CD4-positive, CD25-positive, alpha-beta regulatory T cell (primary cell): ENCODE data around the gene SLC25A39. TPM values are rescaled to one million over a fixed set of nuclear protein-coding genes. Genes with fewer than 3 reads are reported as not detected.

Experiments
- ATAC-seq, 2 donors: fragments of 150-1000 bp; cut with Tn5 transposase; one replicate each; pipeline ENCODE4 v1.10.0; 2021; ENCODE audit warnings: low read depth in 2 of 2, moderate number of reproducible peaks in 2 of 2, moderate library complexity in 1 of 2
- DNase-seq, 3 donors: peaks; one replicate each; pipeline versions ENCODE4 v3.0.0 to v3.0.0-alpha.2; 2012 to 2022; ENCODE audit warnings: mixed read lengths in 1 of 3
- H3K27ac ChIP-seq: one replicate; pipeline ENCODE4 v1.7.0; 2013; ENCODE audit warnings: mild to moderate bottlenecking, low read length; ENCODE audit not compliant: insufficient read depth, poor library complexity, severe bottlenecking
- H3K27me3 ChIP-seq: one replicate; pipeline ENCODE4 v1.7.0; 2013; ENCODE audit warnings: low read length; ENCODE audit not compliant: control insufficient read depth, insufficient read depth
- H3K36me3 ChIP-seq: one replicate; pipeline ENCODE4 v1.7.0; 2013; ENCODE audit warnings: mild to moderate bottlenecking, low read length, moderate library complexity; ENCODE audit not compliant: control insufficient read depth, insufficient read depth
- H3K4me1 ChIP-seq: 2 replicates; pipeline ENCODE4 v1.7.0; 2013; ENCODE audit warnings: mild to moderate bottlenecking, low read length; ENCODE audit not compliant: insufficient read depth, control insufficient read depth, poor library complexity, severe bottlenecking
- H3K4me3 ChIP-seq: one replicate; pipeline ENCODE4 v1.7.0; 2013; ENCODE audit warnings: low read depth, mild to moderate bottlenecking, low read length, moderate library complexity
- H3K9me3 ChIP-seq, 2 experiments: 1 replicate in 1 of 2; 2 replicates in 1 of 2; pipeline ENCODE4 v1.7.0; 2013; ENCODE audit warnings: low read length in 2 of 2, mild to moderate bottlenecking in 1 of 2, moderate library complexity in 1 of 2; ENCODE audit not compliant: control insufficient read depth in 2 of 2
- H3K27ac Mint-ChIP-seq, 3 donors: one replicate each; pipeline ENCODE4 v1.8.0; 2020 to 2022; ENCODE audit warnings: mild to moderate bottlenecking in 3 of 3, mixed read lengths in 3 of 3, moderate library complexity in 2 of 3
- H3K27me3 Mint-ChIP-seq: one replicate; pipeline ENCODE4 v1.8.0; 2022; ENCODE audit warnings: mild to moderate bottlenecking, mixed read lengths
- H3K36me3 Mint-ChIP-seq: one replicate; pipeline ENCODE4 v1.8.0; 2020; ENCODE audit warnings: mixed read lengths
- H3K4me1 Mint-ChIP-seq, 4 donors: one replicate each; pipeline ENCODE4 v1.8.0; 2020 to 2022; ENCODE audit warnings: mixed read lengths in 4 of 4, mild to moderate bottlenecking in 1 of 4
- H3K4me3 Mint-ChIP-seq, 4 donors: one replicate each; pipeline ENCODE4 v1.8.0; 2020 to 2022; ENCODE audit warnings: mild to moderate bottlenecking in 4 of 4, mixed read lengths in 4 of 4, moderate library complexity in 3 of 4
- H3K9me3 Mint-ChIP-seq, 7 donors: one replicate each; pipeline ENCODE4 v1.8.0; 2020 to 2022; ENCODE audit warnings: mixed read lengths in 7 of 7, mild to moderate bottlenecking in 3 of 7, moderate library complexity in 2 of 7
- polyA plus RNA-seq, 4 donors: library from polyadenylated mRNA; unstranded; fragments of 300-500 nt; fragmentation: Illumina TruSeq; gene quantifications; one replicate each; pipeline ENCODE4 v1.2.3, GENCODE V29; 2021
- total RNA-seq: library from RNA; stranded (reverse); gene quantifications from one replicate; pipeline ENCODE4 v1.2.3, GENCODE V29; 2022

The SLC25A39 gene
- total and polyA plus RNA-seq, 5 donors from 2014 or later: 64.7 to 112 (median 97.0) TPM

GRCh38 chr17:44362949-44363612 is 38.5 kb upstream of the SLC25A39 start:
- H3K9me3 Mint-ChIP-seq: peaks cover 0 to 2% (median 0%) of the 10 kb centered on the region in 7 donors
- Histone ChIP-seq H3K36me3 (no peaks in the 10 kb centered on the region), H3K4me1 (peaks cover 15% of the 10 kb centered on the region), H3K9me3 (no peaks in the 10 kb centered on the region), H3K4me3 (no peak overlapping the region), H3K27ac (no peak overlapping the region), H3K27me3 (no peaks in the 10 kb centered on the region)
- peak overlapping the region in 3 of 4 donors; percentile 70 to 82 (median 81) for H3K4me3 Mint-ChIP-seq
- DNase-seq (no peak), ATAC-seq (peak; percentile 26 to 28)
- no peaks in the 10 kb centered on the region for H3K36me3 Mint-ChIP-seq
- H3K4me1 Mint-ChIP-seq: peaks cover 0 to 16% (median 0%) of the 10 kb centered on the region in 4 donors
- H3K27ac Mint-ChIP-seq: no peak overlapping the region
- H3K27me3 Mint-ChIP-seq: peaks cover 34% of the 10 kb centered on the region

GRCh38 chr17:44362459-44362948 is 37.9 kb upstream of the SLC25A39 start:
- Mint-ChIP-seq H3K4me3 (peak overlapping the region in 1 of 4 donors; percentile 21), H3K4me1 (peaks cover 0 to 14% (median 0%) of the 10 kb centered on the region in 4 donors), H3K27me3 (peaks cover 34% of the 10 kb centered on the region), H3K36me3 (no peaks in the 10 kb centered on the region), H3K27ac (no peak overlapping the region), H3K9me3 (peaks cover 0 to 2% (median 0%) of the 10 kb centered on the region in 7 donors)
- DNase-seq (no peak), ATAC-seq (no peak)
- Histone ChIP-seq H3K27ac (no peak overlapping the region), H3K4me1 (peaks cover 15% of the 10 kb centered on the region), H3K9me3 (no peaks in the 10 kb centered on the region), H3K4me3 (no peak overlapping the region), H3K27me3 (no peaks in the 10 kb centered on the region), H3K36me3 (no peaks in the 10 kb centered on the region)

GRCh38 chr17:44361292-44362260 is 37.0 kb upstream of the SLC25A39 start:
- Histone ChIP-seq H3K4me1 (peaks cover 15% of the 10 kb centered on the region), H3K36me3 (no peaks in the 10 kb centered on the region), H3K9me3 (no peaks in the 10 kb centered on the region), H3K27me3 (no peaks in the 10 kb centered on the region), H3K4me3 (no peak overlapping the region), H3K27ac (no peak overlapping the region)
- ATAC-seq (no peak), DNase-seq (no peak)
- peaks cover 27% of the 10 kb centered on the region for H3K27me3 Mint-ChIP-seq
- H3K9me3 Mint-ChIP-seq: peaks cover 0 to 1% (median 0%) of the 10 kb centered on the region in 7 donors
- no peaks in the 10 kb centered on the region for H3K36me3 Mint-ChIP-seq
- peaks cover 0 to 14% (median 0%) of the 10 kb centered on the region in 4 donors for H3K4me1 Mint-ChIP-seq
- no peak overlapping the region for H3K27ac Mint-ChIP-seq
- peak overlapping the region in 2 of 4 donors; percentile 70 to 84 for H3K4me3 Mint-ChIP-seq

- H3K4me3 Mint-ChIP-seq: peak overlapping the region in 1 of 4 donors; percentile 70
- H3K4me1 Mint-ChIP-seq: peaks cover 0 to 14% (median 0%) of the 10 kb centered on the region in 4 donors
- ATAC-seq (no peak), DNase-seq (no peak)
- H3K9me3 ChIP-seq: no peaks in the 10 kb centered on the region
- H3K4me1 ChIP-seq: peaks cover 15% of the 10 kb centered on the region
- H3K36me3 Mint-ChIP-seq: no peaks in the 10 kb centered on the region
- H3K27me3 ChIP-seq: no peaks in the 10 kb centered on the region
- no peaks in the 10 kb centered on the region for H3K36me3 ChIP-seq
- H3K9me3 Mint-ChIP-seq: peaks cover 0 to 1% (median 0%) of the 10 kb centered on the region in 7 donors
- no peak overlapping the region for H3K4me3 ChIP-seq
- no peak overlapping the region for H3K27ac Mint-ChIP-seq
- no peak overlapping the region for H3K27ac ChIP-seq
- peaks cover 22% of the 10 kb centered on the region for H3K27me3 Mint-ChIP-seq
These were observed 36.2 kb upstream of the SLC25A39 start for GRCh38 chr17:44360826-44361225.

GRCh38 chr17:44360144-44360533 is 35.5 kb upstream of the SLC25A39 start:
- ATAC-seq: no peak
- no peaks in the 10 kb centered on the region for H3K36me3 ChIP-seq
- peak overlapping the region in 2 of 4 donors; percentile 2 to 49 for H3K4me3 Mint-ChIP-seq
- peaks cover 23% of the 10 kb centered on the region for H3K27me3 Mint-ChIP-seq
- no peak overlapping the region for H3K4me3 ChIP-seq
- peaks cover 15% of the 10 kb centered on the region for H3K4me1 ChIP-seq
- no peaks in the 10 kb centered on the region for H3K9me3 ChIP-seq
- no peaks in the 10 kb centered on the region for H3K36me3 Mint-ChIP-seq
- H3K4me1 Mint-ChIP-seq: peaks cover 0 to 18% (median 0%) of the 10 kb centered on the region in 4 donors
- DNase-seq: no peak
- H3K9me3 Mint-ChIP-seq: peaks cover 0 to 1% (median 0%) of the 10 kb centered on the region in 7 donors
- no peak overlapping the region for H3K27ac Mint-ChIP-seq
- no peak overlapping the region for H3K27ac ChIP-seq
- no peaks in the 10 kb centered on the region for H3K27me3 ChIP-seq

GRCh38 chr17:44359458-44360143 is 35.0 kb upstream of the SLC25A39 start:
- no peaks in the 10 kb centered on the region for H3K9me3 ChIP-seq
- H3K4me3 ChIP-seq: no peak overlapping the region
- H3K27ac Mint-ChIP-seq: no peak overlapping the region
- peaks cover 0 to 1% (median 0%) of the 10 kb centered on the region in 7 donors for H3K9me3 Mint-ChIP-seq
- H3K27ac ChIP-seq: no peak overlapping the region
- DNase-seq: no peak
- peaks cover 21% of the 10 kb centered on the region for H3K27me3 Mint-ChIP-seq
- peaks cover 15% of the 10 kb centered on the region for H3K4me1 ChIP-seq
- no peak for ATAC-seq
- H3K4me1 Mint-ChIP-seq: peaks cover 0 to 18% (median 0%) of the 10 kb centered on the region in 4 donors
- H3K36me3 Mint-ChIP-seq: no peaks in the 10 kb centered on the region
- no peaks in the 10 kb centered on the region for H3K27me3 ChIP-seq
- H3K36me3 ChIP-seq: no peaks in the 10 kb centered on the region
- H3K4me3 Mint-ChIP-seq: peak overlapping the region in 1 of 4 donors; percentile 2

GRCh38 chr17:44359006-44359405 is 34.4 kb upstream of the SLC25A39 start:
- ATAC-seq (no peak), DNase-seq (no peak)
- Histone ChIP-seq H3K27ac (no peak overlapping the region), H3K9me3 (no peaks in the 10 kb centered on the region), H3K4me1 (peaks cover 15% of the 10 kb centered on the region), H3K4me3 (no peak overlapping the region), H3K36me3 (no peaks in the 10 kb centered on the region), H3K27me3 (no peaks in the 10 kb centered on the region)
- Mint-ChIP-seq H3K27me3 (peaks cover 21% of the 10 kb centered on the region), H3K9me3 (peaks cover 0 to 1% (median 0%) of the 10 kb centered on the region in 7 donors), H3K4me1 (peaks cover 0 to 18% (median 0%) of the 10 kb centered on the region in 4 donors), H3K4me3 (peak overlapping the region in 2 of 4 donors; percentile 0 to 6), H3K36me3 (no peaks in the 10 kb centered on the region), H3K27ac (no peak overlapping the region)
